Vagina (tissue), 2 donors: ENCODE measurements around the gene ZSCAN5A.

Source experiments
- POLR2A ChIP-seq, 2 donors: fragments of 450-650 bp; IDR thresholded peaks; one replicate each; pipeline ENCODE4 v1.6.1; 2017; ENCODE audit warnings: antibody characterized with exemption in 2 of 2, mild to moderate bottlenecking in 2 of 2, moderate library complexity in 2 of 2
- POLR2AphosphoS5 ChIP-seq, 2 donors: sonication (generic); formaldehyde crosslinking; IDR thresholded peaks; one replicate each; pipeline ENCODE4 v1.9.0; 2017; ENCODE audit warnings: antibody characterized with exemption in 2 of 2, mild to moderate bottlenecking in 2 of 2, low read depth in 1 of 2; ENCODE audit not compliant: insufficient read depth in 1 of 2
- TF ChIP-seq, protein P1 (sequence below), 3 experiments: fragments of 450-650 bp in 2 of 3; fragments of 200-600 bp in 1 of 3; sonication (generic) in 1 of 3; IDR thresholded peaks; one replicate each; pipeline ENCODE4 v1.5.1; 2017 to 2019; ENCODE audit warnings: antibody characterized with exemption in 3 of 3, mild to moderate bottlenecking in 2 of 3, moderate library complexity in 2 of 3

DNA sequence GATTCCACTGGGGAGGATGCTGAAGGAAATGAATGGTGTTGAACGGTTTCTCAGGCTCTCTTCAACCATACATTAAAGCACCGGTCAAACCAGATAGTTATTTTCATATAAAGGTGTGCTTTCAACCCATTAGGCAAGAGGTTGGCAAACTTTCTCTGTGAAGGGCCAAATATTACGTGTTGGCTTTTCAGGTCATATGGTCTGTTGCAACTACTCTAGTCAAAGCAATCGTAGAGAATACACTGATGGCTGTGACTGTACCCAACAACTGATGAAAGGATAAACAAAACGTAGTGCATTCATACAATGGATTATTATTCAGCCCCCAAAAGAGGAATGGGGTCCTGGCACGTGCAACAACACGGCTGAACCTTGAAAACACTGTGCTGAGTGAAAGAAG is 5.8 kb downstream of the ZSCAN5A start:
- TF ChIP-seq, protein P1, sequence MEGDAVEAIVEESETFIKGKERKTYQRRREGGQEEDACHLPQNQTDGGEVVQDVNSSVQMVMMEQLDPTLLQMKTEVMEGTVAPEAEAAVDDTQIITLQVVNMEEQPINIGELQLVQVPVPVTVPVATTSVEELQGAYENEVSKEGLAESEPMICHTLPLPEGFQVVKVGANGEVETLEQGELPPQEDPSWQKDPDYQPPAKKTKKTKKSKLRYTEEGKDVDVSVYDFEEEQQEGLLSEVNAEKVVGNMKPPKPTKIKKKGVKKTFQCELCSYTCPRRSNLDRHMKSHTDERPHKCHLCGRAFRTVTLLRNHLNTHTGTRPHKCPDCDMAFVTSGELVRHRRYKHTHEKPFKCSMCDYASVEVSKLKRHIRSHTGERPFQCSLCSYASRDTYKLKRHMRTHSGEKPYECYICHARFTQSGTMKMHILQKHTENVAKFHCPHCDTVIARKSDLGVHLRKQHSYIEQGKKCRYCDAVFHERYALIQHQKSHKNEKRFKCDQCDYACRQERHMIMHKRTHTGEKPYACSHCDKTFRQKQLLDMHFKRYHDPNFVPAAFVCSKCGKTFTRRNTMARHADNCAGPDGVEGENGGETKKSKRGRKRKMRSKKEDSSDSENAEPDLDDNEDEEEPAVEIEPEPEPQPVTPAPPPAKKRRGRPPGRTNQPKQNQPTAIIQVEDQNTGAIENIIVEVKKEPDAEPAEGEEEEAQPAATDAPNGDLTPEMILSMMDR (IDR thresholded peaks at IDR 0.05), result no peak
- TF ChIP-seq POLR2AphosphoS5 (IDR thresholded peaks at IDR 0.05; ENCODE audit: insufficient read depth in 1 of 2, low read depth in 1 of 2) (no peak), POLR2A (IDR thresholded peaks at IDR 0.05) (no peak)
